ENCODE data around the gene CCDC60.

Gene CCDC60

DNA sequence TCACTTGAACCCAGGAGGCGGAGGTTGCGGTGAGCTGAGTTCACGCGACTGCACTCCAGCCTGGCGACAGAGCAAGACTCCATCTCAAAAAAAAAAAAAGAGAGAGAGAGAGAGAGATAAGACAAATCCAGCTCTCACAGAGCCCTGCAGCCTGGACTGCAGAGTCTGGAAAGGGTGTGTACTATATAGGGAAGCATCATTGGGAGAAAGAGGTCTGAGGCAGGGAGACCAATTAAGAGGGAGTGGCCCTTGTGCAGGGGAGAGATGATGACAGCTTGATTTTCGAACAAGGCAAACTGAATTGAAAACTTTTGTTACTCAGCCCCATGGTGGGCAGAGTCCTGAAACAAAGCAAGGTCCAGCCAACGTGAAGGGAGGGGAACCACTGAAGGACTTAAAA, 116.2 kb downstream of the CCDC60 start:
- DNase-seq, result no peak

DNA sequence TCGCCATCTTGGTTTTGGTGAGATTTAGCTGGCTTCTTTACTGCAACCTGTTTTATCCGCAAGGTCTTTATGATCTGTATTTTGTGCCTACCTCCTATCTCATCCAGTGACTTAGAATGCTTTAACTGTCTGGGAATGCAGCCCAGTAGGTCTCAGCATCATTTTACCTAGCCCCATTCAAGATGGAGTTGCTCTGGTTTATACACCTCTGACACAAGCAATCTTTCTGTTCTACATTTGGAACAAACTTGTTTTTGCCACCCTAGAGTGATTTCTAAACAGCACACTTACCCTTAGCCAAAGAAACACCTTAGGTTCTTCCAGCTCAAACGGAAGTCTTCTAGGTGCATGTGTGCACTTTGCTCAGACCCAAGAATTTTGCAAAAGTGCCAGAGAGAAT, 122.3 kb downstream of the CCDC60 start:
- DNase-seq, result no peak

DNA sequence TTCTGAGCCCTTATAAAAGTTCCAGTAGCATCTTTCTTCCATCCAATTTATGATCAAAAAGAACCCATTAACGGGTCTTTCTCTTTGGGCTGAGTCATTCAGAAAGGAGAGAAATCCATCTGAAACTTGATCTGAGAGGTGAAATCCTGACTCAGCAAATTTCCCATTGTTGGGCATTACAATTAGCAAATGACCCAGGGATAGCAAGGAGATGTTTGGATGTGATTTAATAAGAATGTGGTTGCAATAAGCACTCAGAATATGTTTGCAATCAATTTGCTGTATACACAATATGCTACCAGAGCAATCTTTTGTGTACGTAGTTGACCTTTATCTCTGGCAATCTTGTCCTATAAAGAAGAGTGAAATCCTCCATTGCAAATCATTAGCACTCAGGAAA, 122.7 kb downstream of the CCDC60 start:
- no peak for DNase-seq

DNA sequence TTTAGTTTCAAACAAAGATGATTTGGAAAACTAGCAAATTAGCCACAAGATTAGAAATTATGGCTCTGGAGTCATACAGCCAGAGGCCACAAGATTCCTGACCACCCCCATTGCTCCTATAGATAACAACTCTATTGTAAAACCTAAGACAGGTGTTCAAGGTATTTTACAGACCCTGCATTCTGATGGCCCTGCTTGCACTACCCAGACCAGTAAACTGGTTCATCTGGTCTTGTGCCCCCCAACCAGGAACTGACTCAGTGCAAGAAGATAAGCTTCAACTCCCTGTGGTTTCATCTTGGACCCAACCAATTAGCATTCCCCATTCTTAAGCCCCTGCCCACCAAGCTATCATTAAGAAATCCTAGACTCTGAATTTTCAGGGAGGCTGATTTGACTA, 125.0 kb downstream of the CCDC60 start:
- no peak for DNase-seq

DNA sequence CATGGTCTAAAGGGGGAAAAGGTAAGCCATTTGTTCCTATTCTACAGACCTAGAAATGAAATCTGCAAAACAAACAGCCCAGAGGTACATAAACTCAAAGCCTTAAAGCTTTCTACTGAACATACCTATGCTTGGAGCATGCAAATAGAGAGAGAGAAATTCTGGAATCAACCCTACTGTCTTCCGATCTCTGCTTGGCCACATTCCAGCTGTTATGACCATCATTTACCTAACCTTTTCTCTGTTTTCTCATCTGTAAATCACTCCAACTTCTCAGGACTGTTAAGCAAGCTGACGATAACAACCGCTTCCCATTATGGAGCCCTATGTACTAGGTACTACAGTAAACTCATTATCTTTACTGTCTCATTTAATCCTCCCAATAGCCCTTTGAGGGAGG, 126.3 kb downstream of the CCDC60 start:
- no peak for DNase-seq

DNA sequence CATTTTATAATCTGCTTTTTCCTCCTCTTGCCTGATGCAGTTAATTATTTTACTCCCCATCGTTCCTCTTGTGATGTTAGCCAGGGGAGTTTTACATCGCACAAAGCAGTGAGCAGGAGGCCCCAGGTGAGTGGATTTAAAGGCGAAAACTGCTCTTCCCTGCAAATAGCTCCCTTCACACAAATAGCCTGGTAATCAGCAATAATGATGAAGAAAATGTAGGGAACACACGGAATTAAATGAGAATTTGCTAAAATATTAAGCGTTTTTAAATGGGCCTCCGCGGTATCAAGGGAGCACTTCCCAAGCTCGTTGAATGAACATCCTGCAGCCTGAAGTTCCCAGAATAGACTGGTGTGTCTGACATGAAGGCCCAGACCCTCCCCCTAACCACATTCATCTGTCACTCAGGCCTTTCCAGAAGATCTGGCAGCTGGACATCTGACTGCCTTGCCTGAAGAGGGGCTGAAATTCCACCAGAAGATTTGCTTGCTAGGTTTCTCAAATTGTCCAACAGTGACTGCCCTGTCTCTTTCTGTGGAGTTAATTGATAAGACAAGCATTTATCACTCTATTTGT, 127.2 kb downstream of the CCDC60 start:
- DNase-seq, result no peak

DNA sequence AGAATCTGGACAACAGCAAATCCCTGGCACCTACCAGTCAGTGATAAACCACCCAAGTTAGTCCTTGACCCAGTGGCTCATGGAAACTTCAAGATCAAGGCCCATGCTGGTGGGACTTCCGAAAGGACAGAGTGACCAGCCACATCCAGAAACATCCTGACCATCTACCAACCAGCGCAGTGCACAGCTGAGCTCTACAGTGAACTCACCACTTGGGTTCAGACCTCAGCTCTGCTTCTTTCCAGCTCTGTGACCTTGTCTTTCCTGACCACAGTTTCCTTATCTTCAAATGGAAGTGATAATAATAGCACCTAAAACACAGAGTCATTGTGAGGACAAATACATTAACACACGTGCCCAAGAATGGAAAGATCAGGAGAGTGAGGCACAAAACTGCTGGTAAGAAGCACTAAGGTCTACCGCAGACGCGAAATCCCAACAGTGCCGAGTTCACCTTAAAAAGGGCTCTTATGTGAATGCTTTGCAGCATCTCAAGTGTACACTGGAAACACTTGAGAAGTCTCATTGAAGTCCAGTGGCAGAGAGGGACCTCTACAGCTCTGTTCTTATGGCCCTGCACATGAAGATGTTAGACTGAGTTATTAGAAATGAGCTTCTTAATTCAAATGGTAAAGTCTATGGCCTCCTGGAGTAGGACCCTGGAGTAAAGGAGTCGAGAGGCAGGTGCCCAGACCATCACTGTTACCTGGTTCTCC, 128.8 kb downstream of the CCDC60 start:
- DNase-seq, result no peak

DNA sequence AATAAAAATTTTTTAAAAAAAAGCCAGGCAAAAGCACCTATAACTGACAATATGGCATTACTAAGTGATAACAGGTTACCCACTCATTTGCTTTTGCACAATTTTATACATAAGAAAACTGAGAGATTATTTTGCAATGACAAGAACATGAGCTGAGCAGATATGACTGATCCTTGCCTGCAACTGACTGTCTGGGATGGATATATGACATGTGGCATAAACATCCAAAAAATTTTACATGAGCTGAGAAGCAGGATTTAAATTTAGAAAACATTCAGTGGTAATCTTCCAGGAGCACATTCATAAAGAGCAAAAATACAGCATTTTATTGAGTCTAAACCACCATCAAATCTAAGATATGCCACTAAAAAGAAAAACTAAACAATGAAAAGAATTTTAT, 133.8 kb downstream of the CCDC60 start:
- DNase-seq, result no peak

DNA sequence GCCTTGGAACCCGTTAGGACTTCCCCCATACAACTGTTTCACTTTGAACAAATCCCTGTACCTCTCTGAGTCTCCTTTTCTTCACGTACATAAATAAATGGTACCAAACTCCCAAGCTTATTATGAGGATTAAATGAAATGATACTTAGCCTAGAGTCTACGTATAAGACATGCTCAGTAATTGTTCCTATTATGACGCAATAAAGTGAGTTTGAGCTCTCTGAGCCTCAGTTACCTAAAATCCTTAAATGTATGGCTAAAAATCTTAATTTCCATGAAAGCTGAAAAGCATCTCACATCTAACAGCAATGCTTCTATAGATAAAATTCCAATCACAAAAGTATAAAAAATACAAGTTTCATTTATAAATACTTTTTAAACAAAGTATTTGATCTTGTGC, 141.1 kb downstream of the CCDC60 start:
- no peak for DNase-seq

DNA sequence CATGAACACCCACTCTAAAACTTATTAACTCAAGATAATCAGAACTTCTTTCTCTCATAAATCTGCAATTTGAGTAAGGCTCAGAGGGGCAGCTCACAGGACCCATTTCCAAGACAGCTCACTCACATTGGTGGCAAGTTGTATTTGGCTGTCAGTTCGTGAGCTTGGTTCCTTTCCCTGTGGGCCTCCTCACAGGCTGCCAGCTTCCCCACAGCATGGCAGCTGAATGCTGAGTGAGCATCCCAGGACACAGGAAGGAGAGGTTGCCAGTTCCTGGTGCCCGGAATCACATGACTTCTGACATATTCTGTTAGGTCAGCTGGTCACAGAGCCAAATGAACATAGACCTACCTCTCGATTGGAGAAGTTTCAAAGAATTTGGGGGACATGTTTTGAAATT, 142.4 kb downstream of the CCDC60 start:
- no peak for DNase-seq

DNA sequence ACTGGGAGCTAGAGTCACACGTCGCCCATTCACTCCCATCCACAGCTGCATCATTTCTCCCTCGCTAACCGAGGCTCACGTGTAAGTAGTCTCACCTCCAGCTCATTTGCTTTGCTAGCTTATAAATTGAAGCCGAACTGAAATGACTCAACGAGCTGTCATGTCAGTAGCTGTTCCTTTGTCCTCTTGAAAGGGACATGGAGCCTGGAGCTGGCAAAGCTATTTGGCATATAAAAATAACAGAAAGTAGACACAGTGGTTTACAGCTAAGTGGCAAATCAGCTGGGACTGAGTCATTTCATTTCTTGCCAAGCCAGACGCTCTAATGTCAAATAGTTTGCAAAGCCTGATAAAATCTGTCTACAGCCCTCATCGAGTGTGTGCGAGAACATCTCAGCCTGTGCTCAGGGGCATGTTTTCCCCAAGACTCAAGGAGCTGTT, 144.6 kb downstream of the CCDC60 start:
- no peak for DNase-seq

DNA sequence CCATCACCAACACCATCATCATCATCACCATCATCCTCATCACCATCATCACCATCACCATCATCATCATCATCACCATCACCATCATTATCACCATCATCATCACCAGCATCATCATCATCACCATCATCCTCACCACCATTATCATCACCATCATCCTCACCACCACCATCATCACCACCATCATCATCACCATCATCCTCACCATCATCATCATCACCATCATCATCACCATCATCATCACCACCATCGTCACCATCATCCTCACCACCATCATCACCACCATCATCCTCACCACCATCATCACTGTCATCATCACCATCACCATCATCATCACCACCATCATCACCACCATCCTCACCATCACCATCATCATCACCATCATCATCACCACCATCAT, 146.0 kb downstream of the CCDC60 start:
- DNase-seq, result no peak

DNA sequence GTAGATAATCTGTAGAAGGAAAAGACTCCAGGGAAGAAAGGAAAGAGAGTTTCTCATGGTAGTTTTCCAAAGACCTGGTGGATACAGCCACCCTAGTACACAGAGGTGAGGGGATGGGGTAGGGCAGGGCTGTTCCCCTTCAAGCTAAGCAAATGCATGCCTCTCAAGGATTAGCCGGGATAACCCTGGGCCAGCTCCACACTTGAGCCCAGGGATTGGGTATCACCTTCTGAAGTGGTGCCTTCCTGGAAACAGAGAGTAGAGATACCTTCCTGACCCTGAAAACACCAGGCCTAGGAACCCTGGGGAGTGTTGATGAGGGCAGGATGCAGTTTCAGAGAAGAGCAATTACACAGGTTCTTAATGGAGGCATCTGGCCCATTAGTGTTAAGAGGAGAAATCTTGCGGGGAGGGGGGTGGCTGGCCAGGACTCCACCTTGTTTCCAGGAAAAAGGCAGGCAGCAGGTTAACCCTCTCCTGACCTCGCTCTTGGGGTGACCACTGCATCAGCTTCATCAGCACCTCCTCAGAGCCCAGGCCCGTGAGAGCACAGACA, 152.1 kb downstream of the CCDC60 start:
- DNase-seq, result no peak

DNA sequence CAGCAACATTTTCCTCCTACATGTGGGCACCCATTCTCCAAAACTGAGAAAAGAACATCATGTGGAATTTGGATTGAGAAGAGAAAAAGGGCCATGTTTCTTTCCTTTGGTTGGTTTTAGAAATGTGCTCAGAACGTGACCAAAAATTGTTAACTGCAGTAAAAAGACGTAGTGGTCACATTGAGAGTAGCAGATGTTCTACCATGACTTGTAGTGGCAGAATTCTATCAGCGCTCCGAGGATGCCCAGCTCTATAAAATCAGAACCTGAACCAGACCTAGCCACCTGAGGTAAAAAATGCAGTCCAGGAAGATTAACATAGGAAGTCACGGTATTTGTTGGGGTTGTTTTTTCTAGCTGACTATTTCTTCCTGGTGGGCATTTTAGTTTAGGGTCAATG, 157.3 kb downstream of the CCDC60 start:
- DNase-seq, result no peak

DNA sequence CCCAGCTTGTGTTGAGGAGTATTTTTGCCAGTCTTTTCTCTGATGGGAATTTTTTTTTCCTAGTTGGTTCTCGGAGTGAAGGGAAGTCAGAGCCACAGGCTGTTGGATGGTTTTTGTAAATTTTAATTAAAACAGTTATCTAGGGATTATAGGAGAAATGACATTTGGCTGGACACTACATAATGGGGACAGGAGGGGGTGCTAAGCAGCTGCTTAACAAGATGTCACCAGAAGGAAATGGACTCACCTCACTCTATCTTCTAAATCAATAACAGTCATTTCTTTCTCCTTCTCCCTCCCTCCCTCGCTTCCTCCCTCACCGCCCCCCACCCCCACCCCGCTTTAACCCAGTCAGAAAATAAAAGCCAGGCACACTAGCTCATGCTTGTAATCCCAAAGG, 165.7 kb downstream of the CCDC60 start:
- no peak for DNase-seq

DNA sequence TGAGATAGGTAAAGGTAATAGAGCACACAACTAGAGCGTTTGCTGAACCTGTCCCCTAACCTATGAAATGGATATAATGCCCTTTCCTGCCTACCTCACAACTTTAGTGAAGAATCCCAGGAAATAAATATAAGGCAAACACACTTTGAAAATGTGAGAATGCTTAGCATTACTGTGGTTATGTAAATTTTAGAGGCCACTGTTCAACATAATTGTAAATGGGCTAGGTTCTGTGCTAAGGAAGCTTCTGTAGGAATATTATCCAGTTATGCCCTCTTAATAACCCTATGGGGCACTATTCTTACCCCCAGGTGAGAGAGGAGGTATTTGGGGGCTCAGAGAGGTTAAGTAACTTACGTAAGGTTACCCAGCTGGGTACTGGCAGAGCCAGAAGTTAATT, 166.5 kb downstream of the CCDC60 start:
- DNase-seq, result no peak

DNA sequence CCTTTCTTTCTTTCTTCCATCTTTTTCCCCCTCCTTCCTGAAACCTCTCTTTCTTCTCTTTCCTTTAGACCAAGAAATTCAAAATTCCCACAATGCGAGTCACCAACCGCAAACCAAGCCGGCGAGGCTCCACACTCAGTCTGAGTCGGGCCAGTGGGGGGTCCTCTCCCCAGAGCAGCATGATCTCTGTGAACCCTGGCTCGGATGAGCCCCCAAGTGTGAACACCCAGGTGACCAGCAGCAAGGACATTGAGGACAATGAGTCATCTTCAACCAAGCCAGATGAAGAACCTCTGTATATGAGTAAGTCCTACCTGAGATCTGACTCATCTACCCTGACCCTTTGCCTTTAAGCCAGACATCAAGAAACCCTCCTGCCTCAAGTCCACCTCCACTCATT, 170.5 kb downstream of the CCDC60 start:
- DNase-seq, result no peak

DNA sequence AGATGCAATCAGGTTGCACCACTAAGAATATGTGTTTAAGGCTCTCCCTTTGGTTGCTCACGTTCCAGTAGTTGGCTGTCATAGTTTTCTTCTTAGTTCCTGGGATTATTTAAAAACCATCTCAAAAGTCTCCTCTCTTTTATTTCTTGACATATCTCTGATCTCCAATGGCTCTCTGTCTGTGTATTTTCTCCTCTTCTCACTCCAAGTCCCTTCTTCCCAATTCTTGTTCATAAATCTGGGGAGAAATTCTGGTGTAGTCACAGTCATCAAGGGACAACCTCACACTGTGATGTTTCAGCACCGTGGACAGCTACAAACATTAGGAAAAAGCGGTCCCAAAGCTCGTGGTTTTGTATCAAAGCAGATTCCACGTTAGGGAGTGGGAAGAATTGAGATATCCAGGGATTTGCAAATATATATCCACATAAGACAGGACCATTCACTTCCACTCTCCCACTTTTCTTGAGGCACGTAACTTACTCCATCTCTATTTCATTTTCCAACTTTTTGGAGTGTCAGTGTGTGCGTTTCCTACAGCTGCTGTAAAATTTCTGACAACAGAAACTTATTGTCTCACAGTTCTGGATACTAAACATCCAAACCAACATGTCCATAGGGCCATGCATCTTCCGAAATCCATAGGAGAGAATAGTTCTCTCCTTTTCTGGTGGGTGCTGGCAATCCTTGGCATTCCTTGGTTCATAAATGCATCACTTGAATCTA, 178.4 kb downstream of the CCDC60 start:
- peak in 3 of 4 experiments; percentile 3 to 28 (median 4) for DNase-seq

DNA sequence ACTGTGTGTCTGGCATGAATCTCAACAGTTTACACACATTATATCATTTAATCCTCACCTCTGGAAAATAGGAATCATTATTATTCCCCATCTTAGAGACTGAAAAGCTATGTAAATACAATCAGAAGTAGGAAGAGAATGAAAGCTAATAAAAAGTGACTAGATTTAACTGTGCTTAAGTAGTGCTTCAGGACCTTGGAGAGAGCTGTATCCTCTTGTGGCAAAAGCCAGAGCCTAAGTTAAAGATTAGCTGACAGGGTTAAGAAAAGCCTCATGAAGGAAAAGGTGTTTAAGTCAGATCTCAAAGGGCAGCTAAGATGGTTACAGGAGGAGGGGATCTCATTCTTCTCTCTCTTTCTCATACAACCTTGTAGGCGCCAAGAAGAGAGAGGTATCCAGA, 193.7 kb downstream of the CCDC60 start:
- DNase-seq, result peak in 1 of 4 experiments; percentile 4

DNA sequence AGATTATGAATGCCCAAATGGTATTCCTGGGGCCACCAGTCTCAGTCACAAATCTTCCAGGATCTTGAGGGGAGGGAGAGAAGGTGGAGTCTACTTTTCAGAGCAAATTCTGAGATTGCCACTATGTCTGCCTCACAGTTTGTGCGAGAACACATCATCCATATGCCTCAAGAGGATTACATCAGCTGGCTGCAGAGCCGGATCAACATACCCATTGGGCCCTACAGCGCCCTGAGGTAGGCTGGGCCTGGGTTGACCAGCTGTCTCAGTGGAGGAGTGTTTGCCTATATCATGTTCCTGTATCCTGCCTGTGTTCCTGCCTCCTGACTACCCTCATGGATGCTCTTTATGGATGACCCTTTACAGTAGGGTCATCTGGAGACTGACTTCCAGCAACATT, 205.9 kb downstream of the CCDC60 start:
- DNase-seq, result no peak

DNA sequence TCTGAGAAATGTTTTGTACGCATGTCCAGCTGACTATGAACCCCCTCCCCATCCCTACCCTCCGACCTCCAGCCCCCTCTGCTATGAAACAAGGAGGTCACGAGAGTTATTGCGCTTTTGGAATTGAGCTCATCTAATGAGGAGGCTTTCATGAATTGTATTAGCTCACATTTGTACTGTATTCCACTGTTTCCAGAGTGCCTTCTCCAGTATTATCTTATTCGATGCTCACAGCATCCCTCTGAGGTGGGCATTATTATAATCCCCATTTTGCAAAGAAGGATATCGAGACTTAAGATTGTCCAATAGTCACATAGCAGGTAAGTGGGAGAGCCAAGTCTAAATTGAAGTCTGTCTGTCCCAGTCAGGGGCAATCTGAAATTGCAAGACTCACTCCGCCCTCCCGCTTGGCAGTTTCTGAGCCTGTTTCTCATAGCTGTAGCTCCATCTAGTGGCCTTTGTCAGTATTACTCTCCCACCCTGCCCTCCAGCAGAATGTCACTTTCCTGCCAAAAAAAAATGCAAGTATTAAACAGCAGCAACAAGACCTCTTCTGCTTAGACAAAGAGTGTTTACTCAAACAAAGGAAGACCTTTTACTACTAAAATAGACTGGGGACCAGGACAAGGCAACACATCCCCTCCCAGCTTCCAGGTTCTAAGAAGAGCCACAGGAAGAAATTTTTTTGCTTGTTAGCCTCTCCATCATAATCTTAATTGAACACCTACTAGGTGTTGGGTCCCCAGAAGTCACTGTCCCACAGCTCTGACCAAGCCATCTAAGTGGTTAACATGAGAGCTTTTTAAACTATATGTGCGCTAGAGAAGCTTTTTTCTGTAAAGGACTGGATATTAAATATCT, 210.5 kb downstream of the CCDC60 start:
- DNase-seq, result peak; percentile 62 to 80 (median 78)

DNA sequence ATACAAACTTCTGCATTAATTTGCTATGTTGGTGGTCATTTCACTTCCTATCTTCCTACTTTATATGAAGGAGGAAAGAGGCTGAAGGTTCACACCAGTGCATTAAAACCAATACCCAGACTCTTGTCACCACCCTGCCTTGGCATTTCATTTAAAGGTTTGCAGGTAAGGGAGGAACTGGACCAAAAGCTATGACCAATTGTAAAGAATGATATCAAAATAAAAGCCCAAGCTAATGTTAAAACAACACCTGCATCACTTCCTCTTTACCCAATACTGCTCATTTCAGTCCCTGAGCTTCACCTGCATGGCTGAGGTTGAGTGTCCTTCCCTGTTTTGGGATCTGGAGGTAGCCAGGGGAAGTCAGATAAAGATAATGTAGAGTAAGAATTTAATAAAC, 211.8 kb downstream of the CCDC60 start:
- no peak for DNase-seq

DNA sequence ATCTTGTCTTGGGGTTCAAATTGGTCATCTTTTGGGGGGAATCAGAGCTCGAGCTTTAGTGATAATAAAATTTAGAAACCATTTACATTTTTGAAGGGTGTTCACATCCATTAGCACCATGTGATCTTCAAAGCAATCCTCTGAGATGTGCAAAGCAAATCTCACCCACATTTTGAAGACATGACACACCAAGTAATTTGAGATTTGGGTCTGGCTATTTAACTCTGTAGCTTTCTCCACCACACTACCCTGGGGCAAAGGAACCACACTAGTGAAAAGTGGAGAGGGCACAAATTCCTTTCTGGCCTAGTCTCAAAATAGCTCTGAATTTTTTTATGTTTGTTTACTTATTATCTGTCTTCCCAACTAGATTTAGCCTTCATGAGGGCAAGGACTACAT, 212.5 kb downstream of the CCDC60 start:
- no peak for DNase-seq

Data from suppressor macrophage (primary cell).